Upper lobe of left lung (tissue), 6 donors: Measurements from ENCODE around the gene SPIRE2. TPM values are rescaled to one million over a fixed set of nuclear protein-coding genes. Genes with fewer than 3 reads are reported as not detected.
A peak's percentile ranks its signal among the peaks of the same experiment; 100 is the strongest.

Experiments used
- ATAC-seq, 2 donors: fragments of 200-7000 bp; cut with Tn5 transposase; one replicate each; pipeline ENCODE4 v1.9.1; 2022; ENCODE audit warnings: mild to moderate bottlenecking in 2 of 2, moderate library complexity in 2 of 2; ENCODE audit not compliant: low FRiP score in 2 of 2
- DNase-seq, 2 donors: peaks; one replicate each; pipeline ENCODE4 v3.0.0-alpha.2; 2019 to 2020
- H3K27ac ChIP-seq, 4 donors: fragments of 200-600 bp; sonication (generic); one replicate each; pipeline ENCODE4 v1.5.1; 2016 to 2019
- H3K27me3 ChIP-seq, 4 donors: fragments of 200-600 bp; sonication (generic); one replicate each; pipeline ENCODE4 v1.5.1; 2017 to 2019
- H3K36me3 ChIP-seq, 4 donors: fragments of 200-600 bp; sonication (generic); one replicate each; pipeline ENCODE4 v1.5.1; 2016 to 2019
- H3K4me1 ChIP-seq, 4 donors: fragments of 200-600 bp; sonication (generic); one replicate each; pipeline ENCODE4 v1.5.1; 2018 to 2019
- H3K4me3 ChIP-seq, 4 donors: fragments of 200-600 bp; sonication (generic); one replicate each; pipeline ENCODE4 v1.5.1; 2017 to 2019; ENCODE audit warnings: mild to moderate bottlenecking in 2 of 4, moderate library complexity in 1 of 4
- H3K9me3 ChIP-seq, 4 donors: fragments of 200-600 bp; sonication (generic); one replicate each; pipeline ENCODE4 v1.5.1; 2018 to 2019
- CTCF ChIP-seq, 6 experiments: fragments of 450-650 bp in 4 of 6; fragments of 200-600 bp in 2 of 6; sonication (generic) in 2 of 6; IDR thresholded peaks; one replicate each; pipeline ENCODE4 v1.5.1; 2016 to 2019; ENCODE audit warnings: antibody characterized with exemption in 6 of 6
- EP300 ChIP-seq, 4 donors: sonication (generic); formaldehyde crosslinking; IDR thresholded peaks; one replicate each; pipeline ENCODE4 v1.5.1; 2017; ENCODE audit warnings: antibody characterized with exemption in 4 of 4, control low read depth in 2 of 4
- POLR2A ChIP-seq, 4 donors: fragments of 450-650 bp; IDR thresholded peaks; one replicate each; pipeline ENCODE4 v1.5.1; 2016 to 2017; ENCODE audit warnings: antibody characterized with exemption in 4 of 4, mild to moderate bottlenecking in 2 of 4
- POLR2AphosphoS5 ChIP-seq, 2 donors: sonication (generic); formaldehyde crosslinking; IDR thresholded peaks; one replicate each; pipeline ENCODE4 v1.5.1; 2017; ENCODE audit warnings: antibody characterized with exemption in 2 of 2
- WGBS, 2 donors: methylation state at CpG; one replicate each; pipeline ENCODE4 v1.1.5; 2017 to 2018; 5-methylcytosine and 5-hydroxymethylcytosine counted together
- total RNA-seq, 6 donors: library from RNA; depleted of rRNA in 4 of 6; stranded (reverse); fragments of >200 nt in 4 of 6; gene quantifications; one replicate each; pipeline versions ENCODE4 v1.1.0 to v1.2.1, GENCODE V29; 2016 to 2021
- donor health status: DM: no; HTN: no; CAD: no; lungs with moderate emphysema.
- donor health status: DM: no; HTN: yes; CAD: no; lungs with severe emphysema.

Gene SPIRE2
- total RNA-seq, 6 donors from 2014 or later = 6.1 to 52.4 (median 14.7) TPM

DNA sequence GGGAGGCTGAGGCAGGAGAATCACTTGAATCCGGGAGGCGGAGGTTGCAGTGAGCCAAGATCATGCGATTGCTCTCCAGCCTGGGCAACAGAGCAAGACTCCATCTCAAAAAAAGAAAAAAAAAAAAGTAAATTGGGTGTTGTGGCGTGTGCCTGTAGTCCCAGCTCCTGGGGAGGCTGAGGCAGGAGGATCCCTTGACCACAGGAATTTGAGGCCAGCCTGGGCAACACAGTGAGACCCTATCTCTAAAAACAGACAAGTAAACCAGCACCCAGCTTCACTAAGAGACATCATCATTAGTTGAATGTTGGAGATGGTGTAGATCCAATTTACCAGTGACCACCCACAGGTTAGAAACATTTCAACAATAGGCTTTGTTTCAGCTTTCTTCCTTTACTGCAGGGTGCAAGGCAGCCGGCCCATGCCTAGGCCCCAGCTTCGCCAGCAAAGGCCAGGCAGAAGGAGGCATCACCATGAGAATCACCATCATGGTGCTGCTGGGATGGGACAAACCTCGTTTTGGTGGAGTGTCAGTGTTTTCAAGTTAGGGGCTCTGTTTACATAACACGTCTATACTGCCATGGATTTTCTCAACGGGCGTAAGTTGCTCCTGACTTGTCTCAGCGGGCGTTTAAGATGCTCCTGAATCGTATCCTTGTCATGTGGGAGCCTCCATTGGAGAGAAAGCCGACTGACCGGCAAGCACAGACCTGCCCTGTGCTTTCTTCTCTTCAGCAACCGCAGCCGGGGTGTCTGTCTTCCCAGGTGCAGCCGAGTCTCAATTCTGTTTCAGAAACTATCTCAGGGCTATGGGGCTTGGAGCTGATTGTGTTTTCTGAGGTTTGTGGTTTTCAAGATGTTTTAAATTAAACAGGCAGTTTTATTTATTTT lies 52.4 kb downstream of the SPIRE2 start:
- Histone ChIP-seq H3K4me3 (no peak overlapping the region), H3K27me3 (no peaks in the 10 kb centered on the region), H3K36me3 (peaks cover 29 to 81% (median 57%) of the 10 kb centered on the region in 4 donors), H3K9me3 (no peaks in the 10 kb centered on the region), H3K27ac (no peak overlapping the region), H3K4me1 (peaks cover 0 to 8% (median 1%) of the 10 kb centered on the region in 4 donors)
- 88 to 91% methylated on average over 18 of the region's 18 CpGs for WGBS, 2 donors
- ATAC-seq (no peak), DNase-seq (no peak)
- TF ChIP-seq POLR2AphosphoS5 (IDR thresholded peaks at IDR 0.05) = no peak
- no peak for TF ChIP-seq POLR2A (IDR thresholded peaks at IDR 0.05)
- TF ChIP-seq EP300 (IDR thresholded peaks at IDR 0.05) = no peak
- TF ChIP-seq CTCF (IDR thresholded peaks at IDR 0.05) = no peak

DNA sequence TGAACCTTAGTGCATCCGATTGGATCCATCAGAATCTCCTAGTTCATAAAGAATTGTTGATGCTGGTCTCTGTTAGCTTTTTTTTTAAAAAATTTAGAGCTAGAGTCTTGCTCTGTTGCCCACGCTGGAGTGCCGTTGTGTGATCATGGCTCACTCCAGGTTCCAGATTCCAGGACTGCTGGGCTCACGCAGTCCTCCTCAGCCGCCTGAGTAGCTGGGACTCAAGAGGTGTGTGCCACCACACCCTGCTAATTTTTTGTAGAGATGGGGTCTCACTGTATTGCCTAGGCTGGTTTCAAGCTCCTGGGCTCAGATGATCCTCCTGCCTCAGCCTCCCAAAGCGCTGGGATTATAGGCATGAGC lies 53.1 kb downstream of the SPIRE2 start:
- peaks cover 0 to 2% (median 0%) of the 10 kb centered on the region in 4 donors for H3K4me1 ChIP-seq
- H3K9me3 ChIP-seq = no peaks in the 10 kb centered on the region
- WGBS, 2 donors = 95 to 97% methylated on average over 6 of the region's 6 CpGs
- no peak overlapping the region for H3K27ac ChIP-seq
- H3K4me3 ChIP-seq = no peak overlapping the region
- H3K27me3 ChIP-seq = no peaks in the 10 kb centered on the region
- H3K36me3 ChIP-seq = peaks cover 29 to 81% (median 61%) of the 10 kb centered on the region in 4 donors
- TF ChIP-seq POLR2AphosphoS5 (IDR thresholded peaks at IDR 0.05) = no peak
- no peak for TF ChIP-seq POLR2A (IDR thresholded peaks at IDR 0.05)
- TF ChIP-seq CTCF (IDR thresholded peaks at IDR 0.05) = no peak
- TF ChIP-seq EP300 (IDR thresholded peaks at IDR 0.05) = no peak
- ATAC-seq (no peak), DNase-seq (no peak)

DNA sequence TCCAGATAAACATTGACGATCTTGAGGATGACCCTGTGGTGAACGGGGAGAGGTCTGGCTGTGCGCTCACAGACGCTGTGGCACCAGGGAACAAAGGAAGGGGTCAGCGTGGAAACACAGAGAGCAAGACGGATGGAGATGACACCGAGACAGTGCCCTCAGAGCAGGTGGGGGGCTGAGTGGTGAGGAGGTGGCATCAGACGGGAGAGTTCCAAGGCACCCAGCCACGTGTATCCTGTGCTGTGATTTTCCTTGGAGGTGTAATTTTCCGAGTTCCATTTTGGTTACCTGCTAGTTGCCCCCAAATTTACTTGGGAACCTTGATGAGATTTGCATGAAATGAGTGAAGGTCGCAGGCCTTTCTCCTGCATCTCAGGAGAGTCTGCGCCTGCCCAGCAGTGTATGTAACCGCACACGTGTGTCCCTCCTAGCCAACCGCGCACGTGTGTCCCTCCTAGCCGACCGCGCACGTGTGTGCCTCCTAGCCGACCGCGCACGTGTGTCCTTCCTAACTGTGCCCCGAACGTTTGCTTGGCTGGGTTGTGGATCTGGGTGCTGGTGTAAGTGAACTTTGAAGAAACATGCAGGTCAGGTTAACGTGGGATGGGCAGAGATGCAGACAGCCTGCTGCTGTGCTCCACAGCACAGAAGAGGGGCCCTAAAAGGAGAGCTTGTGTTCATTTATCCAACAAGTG lies 55.2 kb downstream of the SPIRE2 start:
- ATAC-seq = peak in 1 of 2 donors; percentile 30
- 93 to 94% methylated on average over 28 of the region's 28 CpGs for WGBS, 2 donors

DNA sequence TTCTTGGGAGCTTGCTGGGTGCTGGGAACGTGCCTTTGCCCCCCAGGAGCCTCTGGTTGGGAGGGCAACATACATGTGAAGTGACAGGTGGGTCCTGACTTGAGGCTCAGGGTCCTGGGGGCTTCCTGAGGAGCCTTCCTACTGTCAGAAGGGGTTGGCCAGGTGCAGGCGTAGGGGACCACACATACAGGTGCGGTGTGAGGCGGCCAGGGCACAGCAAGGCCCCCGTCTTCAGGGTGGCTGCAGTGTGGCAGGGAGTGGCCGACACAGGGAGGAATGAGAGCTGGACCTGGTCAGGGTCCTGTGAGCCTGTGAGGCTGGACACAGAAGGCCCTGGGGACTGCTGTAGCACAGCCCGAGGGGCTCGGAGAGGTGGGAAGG lies 55.8 kb downstream of the SPIRE2 start:
- DNase-seq = no peak
- ATAC-seq = peak in 1 of 2 donors; percentile 49
- TF ChIP-seq POLR2A (IDR thresholded peaks at IDR 0.05) = no peak
- no peak for TF ChIP-seq CTCF (IDR thresholded peaks at IDR 0.05)
- no peak for TF ChIP-seq EP300 (IDR thresholded peaks at IDR 0.05)
- TF ChIP-seq POLR2AphosphoS5 (IDR thresholded peaks at IDR 0.05) = no peak
- Histone ChIP-seq H3K4me3 (no peak overlapping the region), H3K27ac (no peak overlapping the region), H3K27me3 (no peaks in the 10 kb centered on the region), H3K4me1 (no peaks in the 10 kb centered on the region), H3K36me3 (peaks cover 50 to 94% (median 80%) of the 10 kb centered on the region in 4 donors), H3K9me3 (no peaks in the 10 kb centered on the region)
- WGBS, 2 donors = 94 to 99% methylated on average over 8 of the region's 8 CpGs

More for the DNA sequence above, 55.2 kb downstream of the SPIRE2 start:
- H3K36me3 ChIP-seq = peaks cover 50 to 94% (median 80%) of the 10 kb centered on the region in 4 donors
- H3K4me3 ChIP-seq = no peak overlapping the region
- H3K27ac ChIP-seq = no peak overlapping the region
- no peaks in the 10 kb centered on the region for H3K9me3 ChIP-seq
- no peak for DNase-seq
- H3K27me3 ChIP-seq = no peaks in the 10 kb centered on the region
- H3K4me1 ChIP-seq = no peaks in the 10 kb centered on the region
- TF ChIP-seq POLR2A (IDR thresholded peaks at IDR 0.05) (no peak), POLR2AphosphoS5 (IDR thresholded peaks at IDR 0.05) (no peak), EP300 (IDR thresholded peaks at IDR 0.05) (no peak), CTCF (IDR thresholded peaks at IDR 0.05) (no peak)
